ENCODE data around the gene NAT16. TPM values are rescaled to one million over a fixed set of nuclear protein-coding genes. Genes with fewer than 3 reads are reported as not detected.

The NAT16 gene
- total and polyA plus RNA-seq, 2 of the 13 experiments (the other 11 are each of a cell fraction or from before 2014, with no cell fraction given): 0.04 TPM; not detected in 1

- TF ChIP-seq POLR2AphosphoS2 (IDR thresholded peaks at IDR 0.05; ENCODE audit: low read depth, low read length) (no peak), ZNF20 (CRISPR knock-in tag; IDR thresholded peaks at IDR 0.05) (no peak), ATRX (CRISPR knock-in tag; IDR thresholded peaks at IDR 0.05; ENCODE audit: borderline replicate concordance) (no peak), ARID3A (IDR thresholded peaks at IDR 0.05; ENCODE audit: low read depth, low read length) (no peak), AKAP8 (CRISPR knock-in tag; IDR thresholded peaks at IDR 0.05) (no peak), CBFB (CRISPR knock-in tag; IDR thresholded peaks at IDR 0.05) (0 out of 2 replicates have a peak, but pooled peaks have one; percentile 47), ZSCAN30 (CRISPR knock-in tag; IDR thresholded peaks at IDR 0.05) (no peak), NR2F1 (CRISPR knock-in tag; IDR thresholded peaks at IDR 0.05) (peak; percentile 88 to 90), ELF3 (CRISPR knock-in tag; IDR thresholded peaks at IDR 0.05) (peak; percentile 58; the same call in 1 of the 2 replicates), SP2 (CRISPR knock-in tag; IDR thresholded peaks at IDR 0.05) (no peak), ZNF251 (CRISPR knock-in tag; IDR thresholded peaks at IDR 0.05) (no peak), MATR3 (CRISPR knock-in tag; IDR thresholded peaks at IDR 0.05) (no peak), TEF (CRISPR knock-in tag; IDR thresholded peaks at IDR 0.05) (no peak), HNF4G (IDR thresholded peaks at IDR 0.05; ENCODE audit: borderline replicate concordance, low read depth, low read length) (peak; percentile 90), HNF4G (CRISPR knock-in tag; IDR thresholded peaks at IDR 0.05; ENCODE audit: borderline replicate concordance, low read depth) (peak; percentile 76; the same call in 1 of the 2 replicates), MIER3 (CRISPR knock-in tag; IDR thresholded peaks at IDR 0.05; ENCODE audit: borderline replicate concordance) (peak; percentile 80; the same call in 1 of the 2 replicates), RELA (CRISPR knock-in tag; IDR thresholded peaks at IDR 0.05) (peak; percentile 42; the same call in 1 of the 2 replicates), ZBTB7A (CRISPR knock-in tag; IDR thresholded peaks at IDR 0.05) (peak; percentile 24; the same call in 1 of the 2 replicates), ZBTB38 (CRISPR knock-in tag; IDR thresholded peaks at IDR 0.05) (no peak)
- TF ChIP-seq, protein P1, sequence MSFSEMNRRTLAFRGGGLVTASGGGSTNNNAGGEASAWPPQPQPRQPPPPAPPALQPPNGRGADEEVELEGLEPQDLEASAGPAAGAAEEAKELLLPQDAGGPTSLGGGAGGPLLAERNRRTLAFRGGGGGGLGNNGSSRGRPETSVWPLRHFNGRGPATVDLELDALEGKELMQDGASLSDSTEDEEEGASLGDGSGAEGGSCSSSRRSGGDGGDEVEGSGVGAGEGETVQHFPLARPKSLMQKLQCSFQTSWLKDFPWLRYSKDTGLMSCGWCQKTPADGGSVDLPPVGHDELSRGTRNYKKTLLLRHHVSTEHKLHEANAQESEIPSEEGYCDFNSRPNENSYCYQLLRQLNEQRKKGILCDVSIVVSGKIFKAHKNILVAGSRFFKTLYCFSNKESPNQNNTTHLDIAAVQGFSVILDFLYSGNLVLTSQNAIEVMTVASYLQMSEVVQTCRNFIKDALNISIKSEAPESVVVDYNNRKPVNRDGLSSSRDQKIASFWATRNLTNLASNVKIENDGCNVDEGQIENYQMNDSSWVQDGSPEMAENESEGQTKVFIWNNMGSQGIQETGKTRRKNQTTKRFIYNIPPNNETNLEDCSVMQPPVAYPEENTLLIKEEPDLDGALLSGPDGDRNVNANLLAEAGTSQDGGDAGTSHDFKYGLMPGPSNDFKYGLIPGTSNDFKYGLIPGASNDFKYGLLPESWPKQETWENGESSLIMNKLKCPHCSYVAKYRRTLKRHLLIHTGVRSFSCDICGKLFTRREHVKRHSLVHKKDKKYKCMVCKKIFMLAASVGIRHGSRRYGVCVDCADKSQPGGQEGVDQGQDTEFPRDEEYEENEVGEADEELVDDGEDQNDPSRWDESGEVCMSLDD (CRISPR knock-in tag; IDR thresholded peaks at IDR 0.05; ENCODE audit: borderline replicate concordance): no peak
- TF ChIP-seq, protein P2, sequence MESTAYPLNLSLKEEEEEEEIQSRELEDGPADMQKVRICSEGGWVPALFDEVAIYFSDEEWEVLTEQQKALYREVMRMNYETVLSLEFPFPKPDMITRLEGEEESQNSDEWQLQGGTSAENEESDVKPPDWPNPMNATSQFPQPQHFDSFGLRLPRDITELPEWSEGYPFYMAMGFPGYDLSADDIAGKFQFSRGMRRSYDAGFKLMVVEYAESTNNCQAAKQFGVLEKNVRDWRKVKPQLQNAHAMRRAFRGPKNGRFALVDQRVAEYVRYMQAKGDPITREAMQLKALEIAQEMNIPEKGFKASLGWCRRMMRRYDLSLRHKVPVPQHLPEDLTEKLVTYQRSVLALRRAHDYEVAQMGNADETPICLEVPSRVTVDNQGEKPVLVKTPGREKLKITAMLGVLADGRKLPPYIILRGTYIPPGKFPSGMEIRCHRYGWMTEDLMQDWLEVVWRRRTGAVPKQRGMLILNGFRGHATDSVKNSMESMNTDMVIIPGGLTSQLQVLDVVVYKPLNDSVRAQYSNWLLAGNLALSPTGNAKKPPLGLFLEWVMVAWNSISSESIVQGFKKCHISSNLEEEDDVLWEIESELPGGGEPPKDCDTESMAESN (CRISPR knock-in tag; conservative IDR thresholded peaks at IDR 0.05): peak; percentile 78; the same call in 1 of the 2 replicates
- TF ChIP-seq, protein P3, sequence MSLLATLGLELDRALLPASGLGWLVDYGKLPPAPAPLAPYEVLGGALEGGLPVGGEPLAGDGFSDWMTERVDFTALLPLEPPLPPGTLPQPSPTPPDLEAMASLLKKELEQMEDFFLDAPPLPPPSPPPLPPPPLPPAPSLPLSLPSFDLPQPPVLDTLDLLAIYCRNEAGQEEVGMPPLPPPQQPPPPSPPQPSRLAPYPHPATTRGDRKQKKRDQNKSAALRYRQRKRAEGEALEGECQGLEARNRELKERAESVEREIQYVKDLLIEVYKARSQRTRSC (CRISPR knock-in tag; IDR thresholded peaks at IDR 0.05; ENCODE audit: low read depth): no peak
These were observed 20.9 kb upstream of the NAT16 start, which contains the start of gene MOGAT3 (continued) for GRCh38 chr7:101200862-101201599.
